ENCODE results near the gene P2RX3.

P2RX3 gene

GRCh38 chr11:57370941-57371340 is 32.8 kb downstream of the P2RX3 start (continued):
- TF ChIP-seq ZNF26 (tag by site-specific recombination; IDR thresholded peaks at IDR 0.05): no peak
- TF ChIP-seq ZNF391 (tag by site-specific recombination; IDR thresholded peaks at IDR 0.05; ENCODE audit: borderline replicate concordance, low read depth): no peak
- no peak for TF ChIP-seq ZNF521 (tag by site-specific recombination; IDR thresholded peaks at IDR 0.05)

- CTCF ChIA-PET: interaction anchor here (0.5 to 2.2 kb wide), 4 partner anchors 13 to 161 kb away, joined by 3 to 5 read pairs (median 3); no protein-coding TSS in a partner anchor
- POLR2A ChIA-PET: no interaction called here
Observed at GRCh38 chr11:57373146-57373545, 35.0 kb downstream of the P2RX3 start.

GRCh38 chr11:57374966-57375365 is 36.8 kb downstream of the P2RX3 start:
- CTCF ChIA-PET: no interaction called here
- H3K9me3 ChIP-seq (ENCODE audit: control insufficient read depth, insufficient read depth, low read depth, low read length): no peaks in the 10 kb centered on the region
- no peak overlapping the region for H3K27ac ChIP-seq (ENCODE audit: extremely low read depth, low read depth, low read length)
- POLR2A ChIA-PET: no interaction called here
- H3K4me3 ChIP-seq (ENCODE audit: low read depth, low read length): no peak overlapping the region
- TF ChIP-seq ZXDB (tag by site-specific recombination; IDR thresholded peaks at IDR 0.05) (no peak), ZNF416 (tag by site-specific recombination; IDR thresholded peaks at IDR 0.05) (no peak), OVOL3 (tag by site-specific recombination; IDR thresholded peaks at IDR 0.05) (no peak), ZNF19 (tag by site-specific recombination; IDR thresholded peaks at IDR 0.05; ENCODE audit: low read depth) (no peak), ZNF473 (tag by site-specific recombination; IDR thresholded peaks at IDR 0.05) (no peak), ZNF133 (tag by site-specific recombination; IDR thresholded peaks at IDR 0.05) (no peak), EGR2 (tag by site-specific recombination; IDR thresholded peaks at IDR 0.05; ENCODE audit: low read depth) (no peak), PRDM10 (tag by site-specific recombination; IDR thresholded peaks at IDR 0.05) (no peak), ZNF660 (tag by site-specific recombination; IDR thresholded peaks at IDR 0.05) (no peak), ZNF510 (tag by site-specific recombination; IDR thresholded peaks at IDR 0.05; ENCODE audit: insufficient replicate concordance) (no peak)
- H3K36me3 ChIP-seq (ENCODE audit: control insufficient read depth in 2 of 2, insufficient read depth in 1 of 2, low read length in 2 of 2): no peaks in the 10 kb centered on the region
- no peaks in the 10 kb centered on the region for H3K4me1 ChIP-seq (ENCODE audit: control insufficient read depth, insufficient read depth, low read length)

More at GRCh38 chr11:57373146-57373545, 35.0 kb downstream of the P2RX3 start:
- no peaks in the 10 kb centered on the region for H3K36me3 ChIP-seq (ENCODE audit: control insufficient read depth in 2 of 2, insufficient read depth in 1 of 2, low read length in 2 of 2)
- no peak overlapping the region for H3K27ac ChIP-seq (ENCODE audit: extremely low read depth, low read depth, low read length)
- TF ChIP-seq ZNF514 (tag by site-specific recombination; IDR thresholded peaks at IDR 0.05): no peak
- TF ChIP-seq PRDM10 (tag by site-specific recombination; IDR thresholded peaks at IDR 0.05): no peak
- no peak for TF ChIP-seq ZNF23 (tag by site-specific recombination; IDR thresholded peaks at IDR 0.05; ENCODE audit: borderline replicate concordance)
- no peak for TF ChIP-seq ZNF24 (tag by site-specific recombination; IDR thresholded peaks at IDR 0.05)
- no peak for TF ChIP-seq ZNF239 (tag by site-specific recombination; IDR thresholded peaks at IDR 0.05)
- TF ChIP-seq ZNF555 (tag by site-specific recombination; conservative IDR thresholded peaks at IDR 0.05): no peak
- TF ChIP-seq REPIN1 (tag by site-specific recombination; IDR thresholded peaks at IDR 0.05; ENCODE audit: low read depth): no peak
- TF ChIP-seq ZFHX2 (tag by site-specific recombination; conservative IDR thresholded peaks at IDR 0.05): no peak
- TF ChIP-seq ZNF341 (tag by site-specific recombination; IDR thresholded peaks at IDR 0.05; ENCODE audit: low read depth): no peak
- no peak for TF ChIP-seq ZNF354C (tag by site-specific recombination; IDR thresholded peaks at IDR 0.05; ENCODE audit: borderline replicate concordance, low read depth)
- TF ChIP-seq ZNF19 (tag by site-specific recombination; IDR thresholded peaks at IDR 0.05; ENCODE audit: low read depth): no peak
- H3K4me3 ChIP-seq (ENCODE audit: low read depth, low read length): no peak overlapping the region
- H3K4me1 ChIP-seq (ENCODE audit: control insufficient read depth, insufficient read depth, low read length): no peaks in the 10 kb centered on the region
- H3K9me3 ChIP-seq (ENCODE audit: control insufficient read depth, insufficient read depth, low read depth, low read length): no peaks in the 10 kb centered on the region
